ENCODE measurements around the gene JMJD4.

Gene JMJD4

GRCh38 chr1:227768125-227768439, 33.0 kb upstream of the JMJD4 start:
- DNase-seq, result no peak

DNA sequence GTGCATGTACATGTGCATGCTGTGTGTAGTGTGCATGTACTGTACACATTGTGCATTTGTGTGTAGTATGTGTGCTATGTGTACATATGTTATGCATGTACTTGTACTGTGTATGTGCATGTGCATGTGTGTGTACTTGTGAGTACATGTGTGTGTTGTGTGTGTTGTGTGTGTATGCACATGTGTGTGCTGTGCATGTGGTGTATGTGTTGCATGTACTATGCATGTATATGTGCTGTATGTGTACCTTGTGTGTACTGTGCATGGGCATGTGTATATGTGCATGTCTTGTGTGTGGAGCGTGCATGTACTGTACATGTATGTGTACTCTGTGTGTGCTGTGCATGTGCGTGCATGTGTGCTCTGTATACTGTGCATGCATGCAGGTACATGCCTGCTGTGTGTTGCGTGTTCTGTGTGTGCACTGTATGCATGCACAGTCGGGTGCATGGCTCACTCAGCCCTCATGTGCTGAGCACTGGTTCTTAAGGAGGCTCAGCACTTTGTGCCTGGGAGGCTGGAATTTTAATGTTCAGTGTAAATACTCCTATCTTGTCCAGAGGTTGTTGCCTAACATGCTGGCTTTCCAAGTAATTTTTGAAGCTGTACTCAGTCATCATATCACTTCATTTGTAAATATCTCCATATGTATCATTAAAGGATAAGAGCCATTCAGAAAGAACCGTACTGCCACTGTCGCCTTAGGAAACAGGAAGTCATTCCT, 32.5 kb upstream of the JMJD4 start:
- DNase-seq, result no peak

GRCh38 chr1:227766653-227767277, 31.7 kb upstream of the JMJD4 start:
- DNase-seq, result no peak

GRCh38 chr1:227766015-227766634, 31.0 kb upstream of the JMJD4 start:
- no peak for DNase-seq

DNA sequence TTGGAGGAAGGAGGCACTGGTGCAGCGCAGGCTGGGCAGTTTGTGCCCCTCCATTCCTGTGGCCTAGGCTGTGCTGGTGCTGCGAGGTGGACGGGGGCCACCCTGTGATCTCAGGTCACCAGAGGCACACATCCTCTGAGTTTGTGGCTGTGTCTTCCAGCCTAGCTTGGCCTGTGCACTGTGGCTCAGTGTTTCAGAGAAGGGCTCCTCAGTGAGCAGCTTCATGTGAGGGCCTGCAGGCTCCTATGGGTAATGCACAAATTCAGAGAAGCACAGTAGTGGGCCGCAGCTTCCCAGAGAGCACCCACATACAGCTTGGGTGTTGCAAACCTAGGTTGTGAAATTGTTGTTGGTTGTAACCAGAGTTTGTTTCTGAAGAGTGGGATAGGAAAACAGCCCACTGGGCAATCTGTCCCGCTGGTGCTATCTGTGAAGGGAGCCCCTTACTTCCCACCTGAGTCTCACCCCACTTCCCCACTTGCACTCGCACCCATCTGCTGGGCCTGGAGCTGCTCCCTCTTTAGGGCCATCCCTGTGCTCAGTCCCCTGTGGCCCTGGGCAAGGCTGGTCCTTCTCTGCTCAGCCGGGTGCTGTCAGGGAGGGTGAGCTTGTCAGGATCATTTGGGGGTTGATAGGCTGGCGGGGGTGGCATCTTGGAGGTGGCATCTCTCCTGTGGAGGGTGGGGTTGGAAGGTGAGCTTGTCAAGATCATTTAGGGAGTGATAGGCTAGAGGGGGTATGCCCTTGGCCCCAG, 30.3 kb upstream of the JMJD4 start:
- no peak for DNase-seq

GRCh38 chr1:227764019-227764391, 28.9 kb upstream of the JMJD4 start:
- no peak for DNase-seq

GRCh38 chr1:227763246-227764018, 28.3 kb upstream of the JMJD4 start:
- DNase-seq, result no peak

GRCh38 chr1:227762231-227762911, 27.3 kb upstream of the JMJD4 start:
- peak; percentile 40 to 43 for DNase-seq

DNA sequence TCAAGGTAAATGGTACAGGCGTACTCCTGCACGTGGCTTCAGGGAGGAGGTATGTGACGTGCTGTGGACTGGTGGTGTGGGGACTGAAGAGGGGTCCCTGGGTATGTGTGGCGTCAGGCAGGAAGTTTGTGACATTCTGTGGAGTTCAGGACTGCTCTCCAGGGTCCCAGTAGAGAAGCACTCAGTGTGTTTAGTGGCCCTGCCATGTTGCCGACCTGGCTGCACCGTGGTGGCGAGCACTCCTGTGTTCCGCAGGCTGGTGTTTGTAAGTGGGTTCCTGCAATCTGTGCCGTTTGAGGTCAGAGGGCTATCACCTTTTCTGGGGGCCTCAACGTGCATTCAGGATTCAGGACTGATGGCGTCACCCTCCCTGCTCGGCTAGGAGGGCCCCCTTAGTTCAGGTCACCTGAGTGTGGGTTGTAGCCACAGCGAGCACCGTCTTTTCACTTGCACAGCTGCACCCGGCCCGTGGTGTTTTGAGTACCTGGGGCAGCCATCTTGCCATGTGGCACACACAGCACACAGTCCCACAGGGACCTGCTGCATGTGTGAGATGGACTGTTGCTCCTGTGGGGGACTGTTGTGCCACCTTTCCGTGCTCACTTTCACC, 26.6 kb upstream of the JMJD4 start:
- no peak for DNase-seq

GRCh38 chr1:227760377-227760776, 25.3 kb upstream of the JMJD4 start:
- no peak for DNase-seq

DNA sequence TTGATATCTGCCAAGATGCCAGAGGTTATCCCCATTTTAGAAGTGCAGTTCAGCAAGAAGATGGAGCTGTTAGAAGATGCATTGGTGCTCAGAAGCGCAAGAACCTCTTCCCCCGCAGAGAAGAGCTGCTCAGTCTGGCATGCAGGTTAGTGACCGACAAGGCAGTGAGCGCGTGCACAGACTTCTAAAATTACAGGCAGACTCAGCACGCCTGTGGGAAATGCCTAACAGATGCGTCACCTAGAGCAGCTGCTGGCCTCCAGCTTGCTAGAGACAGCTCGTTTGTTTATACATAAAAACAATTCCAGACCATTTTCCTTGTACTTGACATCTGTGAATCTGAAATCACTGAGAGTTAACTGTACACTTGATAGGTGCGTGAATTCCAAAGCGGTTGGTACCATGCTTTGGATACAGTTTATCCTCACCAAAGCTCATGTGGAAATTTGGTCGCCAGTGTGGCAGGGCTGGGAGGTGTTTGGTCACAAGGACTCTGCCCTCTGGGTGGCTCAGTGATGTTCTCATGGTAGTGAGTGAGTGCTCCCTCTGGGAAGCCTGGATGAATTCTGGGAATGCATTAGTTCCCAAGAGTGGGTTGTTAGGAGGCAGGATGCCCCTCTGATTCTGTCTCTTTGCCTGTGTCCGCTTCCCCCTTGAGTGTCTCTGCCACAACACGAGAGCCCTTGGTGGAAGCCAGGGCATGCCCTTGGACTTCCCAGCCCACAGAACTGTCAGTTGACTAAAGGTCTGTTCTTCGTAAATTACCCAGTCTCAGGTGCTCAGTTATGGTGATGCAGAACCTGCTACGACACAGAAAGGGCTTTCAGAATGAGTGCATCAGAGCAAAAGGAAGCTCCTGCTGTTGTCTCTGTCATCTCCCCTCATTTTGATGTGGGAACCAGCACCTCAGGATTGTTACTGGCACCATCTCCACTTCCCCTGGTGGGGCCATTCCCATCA, 24.5 kb upstream of the JMJD4 start:
- DNase-seq, result no peak

- DNase-seq, result no peak
Observed at GRCh38 chr1:227758366-227758765, 23.3 kb upstream of the JMJD4 start.

DNA sequence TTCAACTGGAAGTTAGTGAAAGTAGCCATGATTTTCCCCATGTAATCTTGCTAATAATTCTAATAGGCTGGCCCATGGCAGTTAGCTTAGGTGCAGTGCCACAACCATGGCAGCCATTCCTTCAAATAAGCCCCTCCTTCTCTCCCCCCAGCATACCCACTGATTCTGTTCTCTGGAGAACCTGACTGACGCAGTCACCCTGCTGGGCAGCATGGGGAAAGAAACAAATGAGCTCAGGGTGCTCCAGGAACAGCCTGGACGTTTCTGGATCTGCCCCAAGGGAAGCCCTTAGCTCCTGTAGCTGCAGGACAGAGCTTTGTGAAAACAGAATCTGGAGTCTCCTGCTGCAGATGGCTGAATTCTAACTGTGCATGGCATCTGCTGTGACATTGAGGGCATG, 22.7 kb upstream of the JMJD4 start:
- DNase-seq, result no peak

GRCh38 chr1:227756172-227756959, 21.3 kb upstream of the JMJD4 start:
- DNase-seq, result no peak

DNA sequence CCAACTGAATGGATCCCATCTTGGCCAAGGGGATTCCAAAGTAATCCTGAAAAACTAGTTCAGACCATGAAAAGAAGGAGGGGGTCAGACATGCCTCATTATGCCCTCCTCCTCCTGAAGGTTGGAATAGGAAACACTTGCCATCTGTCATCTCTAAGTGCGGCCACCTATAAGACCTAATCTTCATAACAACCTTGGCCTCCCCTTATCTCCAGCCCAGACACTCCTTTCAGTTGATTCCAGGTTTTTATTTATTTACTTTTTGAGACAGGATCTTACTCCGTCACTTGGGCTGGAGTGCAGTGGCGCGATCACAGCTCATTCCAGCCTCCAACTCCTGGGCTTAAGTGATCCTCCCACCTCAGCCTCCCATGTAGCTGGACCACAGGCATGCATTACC, 19.9 kb upstream of the JMJD4 start:
- no peak for DNase-seq

GRCh38 chr1:227753999-227754711, 19.1 kb upstream of the JMJD4 start:
- no peak for DNase-seq

DNA sequence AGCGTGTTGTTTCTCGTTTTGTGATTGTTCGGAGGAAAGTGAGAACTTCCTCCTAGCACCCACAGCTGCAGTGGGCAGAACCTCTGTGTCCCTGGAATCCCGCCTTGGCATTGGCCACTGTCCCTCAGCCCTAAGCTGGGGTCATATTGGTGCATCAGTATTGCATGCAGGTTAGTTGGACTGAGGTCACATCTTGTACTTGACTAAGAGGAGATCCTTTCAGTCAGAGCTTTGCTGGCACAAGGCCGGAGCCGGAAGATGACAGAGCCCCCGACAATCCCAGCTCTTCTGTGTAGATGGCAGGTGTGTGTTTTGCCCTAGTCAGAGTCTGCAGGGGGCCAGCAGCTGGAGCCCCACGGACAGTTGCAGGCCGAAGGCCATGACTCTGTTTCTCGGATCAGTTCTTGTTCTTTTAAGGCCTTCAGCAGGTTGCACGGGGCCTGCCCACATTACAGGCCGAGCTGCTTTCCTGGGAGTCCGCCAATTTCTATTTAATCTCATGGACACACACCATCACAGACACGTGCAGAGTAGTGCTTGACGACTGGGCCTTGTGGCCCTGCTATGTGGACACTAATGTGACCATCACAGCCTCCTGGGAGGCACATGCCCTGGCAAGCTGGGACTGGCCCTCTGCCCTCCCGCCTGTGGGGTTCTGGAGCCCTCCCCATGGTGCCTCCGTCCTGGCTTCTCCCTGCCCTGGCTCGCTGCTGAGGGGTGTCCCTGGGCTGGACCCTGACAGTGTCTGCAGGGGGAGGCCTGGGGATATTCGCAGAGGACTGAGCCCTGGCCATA, 15.0 kb upstream of the JMJD4 start:
- no peak for DNase-seq

DNA sequence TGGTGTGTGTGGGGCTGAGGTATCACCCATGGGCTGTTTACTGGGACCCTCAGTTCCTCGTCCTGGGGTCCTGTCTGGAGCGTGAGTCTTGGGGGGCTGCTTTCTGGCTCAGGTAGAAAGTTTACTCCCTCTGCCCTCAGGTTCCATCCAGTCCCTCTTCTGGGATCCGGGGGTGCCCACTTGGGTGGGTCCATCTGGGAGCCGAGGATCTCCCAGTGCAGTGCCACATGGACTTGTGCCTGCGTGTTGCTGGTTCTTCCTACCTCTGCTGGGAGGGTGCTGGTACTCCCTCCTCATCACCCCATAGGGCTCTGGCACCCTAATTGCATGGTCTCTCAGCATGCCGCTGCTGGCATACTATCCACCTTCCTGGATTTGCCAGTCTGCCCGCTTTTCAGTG, 14.1 kb upstream of the JMJD4 start:
- DNase-seq, result no peak
